ENCODE data around the gene KCMF1.

The KCMF1 gene

GRCh38 chr2:85001595-85001994, 30.6 kb downstream of the KCMF1 start:
- TF ChIP-seq CTCF (IDR thresholded peaks at IDR 0.05; ENCODE audit: low read depth, low read length, missing control alignments): no peak
- H3K4me3 ChIP-seq (ENCODE audit: low read depth, low read length): no peak overlapping the region
- no peak for DNase-seq (ENCODE audit: low read depth)

- H3K4me3 ChIP-seq (ENCODE audit: low read depth, low read length): no peak overlapping the region
- DNase-seq (ENCODE audit: low read depth): no peak
- no peak for TF ChIP-seq CTCF (IDR thresholded peaks at IDR 0.05; ENCODE audit: low read depth, low read length, missing control alignments)
Measured at GRCh38 chr2:85002534-85002933, 31.6 kb downstream of the KCMF1 start.

GRCh38 chr2:85008252-85008651, 37.3 kb downstream of the KCMF1 start:
- no peak for DNase-seq (ENCODE audit: low read depth)
- TF ChIP-seq CTCF (IDR thresholded peaks at IDR 0.05; ENCODE audit: low read depth, low read length, missing control alignments): no peak

GRCh38 chr2:85009019-85009618, 38.2 kb downstream of the KCMF1 start:
- DNase-seq (ENCODE audit: low read depth): peak; percentile 35
- no peak for TF ChIP-seq CTCF (IDR thresholded peaks at IDR 0.05; ENCODE audit: low read depth, low read length, missing control alignments)
- H3K4me3 ChIP-seq (ENCODE audit: low read depth, low read length): no peak overlapping the region

More at GRCh38 chr2:85008252-85008651, 37.3 kb downstream of the KCMF1 start:
- no peak overlapping the region for H3K4me3 ChIP-seq (ENCODE audit: low read depth, low read length)

- no peak for DNase-seq (ENCODE audit: low read depth)
- H3K4me3 ChIP-seq (ENCODE audit: low read depth, low read length): no peak overlapping the region
- TF ChIP-seq CTCF (IDR thresholded peaks at IDR 0.05; ENCODE audit: low read depth, low read length, missing control alignments): no peak
Measured at GRCh38 chr2:85010404-85010803, 39.4 kb downstream of the KCMF1 start.

GRCh38 chr2:85011098-85011497, 40.1 kb downstream of the KCMF1 start:
- no peak overlapping the region for H3K4me3 ChIP-seq (ENCODE audit: low read depth, low read length)
- TF ChIP-seq CTCF (IDR thresholded peaks at IDR 0.05; ENCODE audit: low read depth, low read length, missing control alignments): no peak
- DNase-seq (ENCODE audit: low read depth): no peak

GRCh38 chr2:85011747-85012146, 40.8 kb downstream of the KCMF1 start:
- peak; percentile 42 for TF ChIP-seq CTCF (IDR thresholded peaks at IDR 0.05; ENCODE audit: low read depth, low read length, missing control alignments)
- no peak overlapping the region for H3K4me3 ChIP-seq (ENCODE audit: low read depth, low read length)
- DNase-seq (ENCODE audit: low read depth): no peak

All from GM12864 (cell line).